ENCODE measurements around the gene UNC119.
"Not testable (repeated sequence)": the region's sequence is repeated elsewhere in the genome, so short reads cannot be mapped to it uniquely, and the experiment has no call there.

UNC119 gene
- total RNA-seq, result 77.8 to 95.1 reads per million in 2 donors

- DNase-seq, result peak; percentile 61 to 81 (median 74)
Observed at GRCh38 chr17:28552176-28552999, at the start of gene UNC119. UNC119 (minus strand) TSS chr17:28552624; CDS start chr17:28552557, 67 bp downstream.

GRCh38 chr17:28599311-28600184, 47.1 kb upstream of the UNC119 start:
- DNase-seq, result peak in 4 of 5 experiments; percentile 43 to 84 (median 50)

- peak; percentile 90 to 97 (median 92) for DNase-seq
Observed at GRCh38 chr17:28598799-28599310, 46.4 kb upstream of the UNC119 start, which contains the start of gene SPAG5. SPAG5 (minus strand) TSS chr17:28599025; CDS start chr17:28598946, 79 bp downstream.

GRCh38 chr17:28598389-28598788, 46.0 kb upstream of the UNC119 start:
- DNase-seq, result no peak

GRCh38 chr17:28597606-28598383, 45.4 kb upstream of the UNC119 start:
- no peak for DNase-seq

- no peak for DNase-seq
Observed at GRCh38 chr17:28592260-28592659, 39.8 kb upstream of the UNC119 start.

DNA sequence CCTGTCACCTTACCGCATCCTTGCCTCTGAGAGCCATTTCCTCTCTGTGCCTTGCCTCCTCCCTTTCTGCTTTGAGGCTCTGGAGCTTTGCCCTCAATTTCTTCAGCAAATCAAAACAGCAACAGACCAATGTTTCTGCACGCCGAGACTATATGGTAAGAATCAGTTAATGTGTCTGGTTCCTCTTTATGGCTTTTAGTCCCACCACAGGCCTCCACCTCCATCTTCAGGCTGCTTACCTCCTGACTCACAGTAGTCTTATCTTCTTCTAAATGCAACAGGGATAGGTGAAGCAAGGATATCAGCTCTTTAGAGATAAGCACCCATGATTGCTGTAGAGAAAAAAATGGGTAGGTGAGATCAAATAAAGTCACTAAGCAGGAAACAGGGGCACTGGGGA, 33.4 kb upstream of the UNC119 start:
- no peak for DNase-seq

DNA sequence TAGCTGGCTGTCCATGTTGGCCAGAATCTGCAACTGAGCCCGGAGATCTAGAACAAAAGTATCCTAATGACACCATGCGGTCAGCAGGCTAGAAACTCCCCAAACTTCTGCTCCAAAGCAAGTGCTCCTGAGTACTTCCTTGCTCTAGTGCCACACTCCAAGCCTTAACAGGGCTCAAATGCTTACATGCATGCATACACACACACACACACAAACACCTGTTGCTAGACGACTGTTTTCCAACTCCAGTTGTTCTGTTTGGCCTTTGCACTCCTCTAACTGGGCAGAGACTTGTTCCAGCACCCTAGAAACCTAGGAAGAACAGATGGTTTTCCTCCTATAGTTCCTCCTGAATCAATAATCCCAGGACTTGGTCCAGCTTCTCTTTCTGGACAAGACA, 32.0 kb upstream of the UNC119 start:
- DNase-seq, result no peak

- no peak for DNase-seq
Observed at GRCh38 chr17:28582513-28582912, 30.1 kb upstream of the UNC119 start.

DNA sequence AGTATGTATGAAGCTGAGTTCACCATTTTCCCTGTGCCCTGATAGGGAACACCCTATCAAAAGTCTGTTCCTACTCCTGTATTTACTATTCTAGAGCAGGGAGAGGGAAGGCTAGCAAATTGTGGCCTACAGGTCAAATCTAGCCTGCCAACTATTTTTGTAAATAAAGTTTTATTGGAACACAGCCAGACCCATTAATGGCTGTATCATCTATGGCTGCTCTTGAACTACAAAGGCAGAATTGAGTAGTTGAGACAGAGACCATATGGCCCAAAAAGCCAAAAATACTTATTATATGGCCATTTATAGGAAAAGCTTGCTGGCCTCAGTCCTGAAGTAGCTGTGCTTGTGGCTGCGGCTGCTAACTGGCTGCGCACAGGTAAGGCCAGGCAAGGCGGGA, 28.5 kb upstream of the UNC119 start:
- no peak for DNase-seq

- peak in 1 of 5 experiments; percentile 86 for DNase-seq
Observed at GRCh38 chr17:28579526-28579925, 27.1 kb upstream of the UNC119 start.

DNA sequence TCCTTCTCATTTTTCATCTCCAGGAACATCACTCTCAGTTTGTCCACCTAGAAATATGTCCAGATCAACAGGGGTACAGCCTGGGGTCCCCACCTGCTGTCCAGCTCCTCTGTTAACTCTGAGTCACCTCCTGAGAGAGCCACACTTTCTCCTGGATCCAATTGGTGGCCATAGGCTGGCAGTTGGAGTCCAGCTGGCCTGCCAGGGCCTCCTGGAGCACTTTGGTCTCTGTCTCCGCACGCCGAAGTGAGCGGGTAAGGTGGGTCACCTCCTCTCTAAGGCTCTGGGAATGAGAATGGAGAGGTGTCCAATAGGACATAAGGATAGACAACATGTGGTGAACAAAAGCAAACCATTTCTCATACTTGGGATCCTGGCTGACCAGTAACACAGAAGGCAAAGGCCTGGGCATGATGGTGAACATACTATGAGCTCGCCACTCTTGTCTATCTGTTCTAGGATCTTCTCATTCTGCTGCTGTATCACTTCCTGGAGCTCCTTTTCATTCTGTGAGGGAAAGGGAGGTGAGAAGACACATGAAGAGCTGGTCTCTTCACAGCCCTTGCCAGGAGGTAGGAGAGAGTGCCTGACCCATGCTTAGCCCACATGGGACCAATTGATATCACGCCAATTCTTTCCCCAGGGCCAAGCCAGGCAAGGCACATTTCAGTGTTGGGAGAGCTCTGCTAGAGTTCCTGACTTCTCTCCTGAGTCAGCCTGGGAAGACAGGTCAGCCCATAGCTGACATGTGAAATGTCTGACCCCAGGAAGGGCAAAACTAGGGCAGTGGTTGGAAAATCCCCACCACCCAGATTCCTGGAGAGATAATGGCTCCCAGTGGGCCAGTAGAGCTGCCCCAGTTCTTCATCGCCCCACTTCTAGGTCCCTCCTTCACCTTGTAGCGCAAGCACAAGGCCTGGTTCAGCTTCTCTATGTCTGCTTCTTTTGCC, 26.1 kb upstream of the UNC119 start:
- DNase-seq, result peak in 1 of 5 experiments; percentile 55

DNA sequence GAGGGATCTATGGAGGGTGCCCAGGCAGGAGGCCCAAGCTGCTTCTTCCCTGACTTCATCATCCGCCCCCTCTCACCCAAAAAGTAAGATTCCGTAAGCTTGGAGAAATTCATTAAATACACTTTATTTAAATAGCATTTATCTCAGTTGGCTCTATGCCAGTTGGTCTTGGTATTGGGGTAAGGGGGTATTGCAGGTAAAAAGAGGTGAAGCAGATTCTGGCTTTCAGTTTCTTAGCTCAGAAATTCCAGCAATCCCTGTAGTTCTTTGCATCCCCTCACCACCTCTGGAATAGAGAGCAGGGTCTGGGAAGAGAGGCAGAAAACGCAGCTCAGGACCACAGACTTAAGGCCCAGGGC, 25.0 kb upstream of the UNC119 start:
- DNase-seq, result no peak

- peak; percentile 95 to 99 (median 97) for DNase-seq
Observed at GRCh38 chr17:28576758-28577465, 24.5 kb upstream of the UNC119 start, which contains the start of gene ALDOC. ALDOC (minus strand) TSS chr17:28576895; CDS start chr17:28575532, 1,363 bp downstream.

DNA sequence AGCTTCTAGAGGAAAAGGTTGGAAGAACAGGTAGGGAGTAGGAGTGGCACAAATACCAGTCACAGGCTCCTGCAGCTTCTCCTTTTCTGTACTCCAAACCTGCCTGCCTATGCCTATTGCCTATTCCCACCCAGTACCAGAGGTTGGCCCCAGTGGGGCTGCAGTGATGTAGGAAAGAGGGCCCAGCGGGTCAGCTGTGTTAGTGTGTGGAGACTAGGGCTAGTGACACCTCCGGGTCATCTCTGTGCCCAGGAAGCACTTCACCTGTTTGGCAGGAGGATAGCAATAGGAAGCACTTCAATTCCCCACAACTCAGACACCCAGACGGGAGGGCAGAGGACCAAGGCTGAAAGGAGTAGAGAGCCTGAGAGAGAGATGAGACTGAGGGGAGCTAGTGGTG, 23.6 kb upstream of the UNC119 start:
- DNase-seq, result not testable (repeated sequence)

GRCh38 chr17:28575126-28575795, 22.8 kb upstream of the UNC119 start:
- DNase-seq, result no peak

- peak in 1 of 5 experiments; percentile 45 for DNase-seq
Observed at GRCh38 chr17:28574526-28574925, 22.1 kb upstream of the UNC119 start.

GRCh38 chr17:28573966-28574480, 21.6 kb upstream of the UNC119 start:
- no peak for DNase-seq

- no peak for DNase-seq
Observed at GRCh38 chr17:28573521-28573920, 21.1 kb upstream of the UNC119 start.

DNA sequence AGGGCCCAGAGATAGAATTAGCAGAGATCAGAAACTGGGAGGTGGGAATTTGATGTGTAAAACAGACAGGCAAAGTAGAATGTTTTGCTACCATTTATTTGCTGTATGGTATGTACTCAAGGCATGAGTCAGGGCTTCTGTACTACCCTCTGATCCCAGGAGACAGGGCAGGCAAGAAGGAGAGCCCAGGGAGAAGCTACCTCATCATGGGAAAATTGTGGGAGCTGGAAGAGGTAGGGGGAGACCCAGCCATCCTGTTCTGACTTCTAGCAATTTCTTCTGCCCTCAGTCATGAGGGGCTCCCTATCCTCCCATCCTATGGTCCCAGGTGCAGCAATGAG, 20.6 kb upstream of the UNC119 start:
- DNase-seq, result no peak

Measured in T-helper 2 cell (primary cell).